ENCODE results near the gene SLC6A16. TPM values are rescaled to one million over a fixed set of nuclear protein-coding genes. Genes with fewer than 3 reads are reported as not detected.
A peak's percentile ranks its signal among the peaks of the same experiment; 100 is the strongest.
"Not testable (repeated sequence)": the region's sequence is repeated elsewhere in the genome, so short reads cannot be mapped to it uniquely, and the experiment has no call there.

Gene SLC6A16
- total RNA-seq: not detected

- Histone ChIP-seq H3K4me3 (ENCODE audit: low read length in 3 of 3) (no peak within 1 kb of the TSS), H3K9ac (ENCODE audit: low read depth in 1 of 3, low read length in 3 of 3) (no peak within 1 kb of the TSS), H3K9me3 (ENCODE audit: control insufficient read depth in 3 of 3, low read length in 3 of 3) (no peaks in the 10 kb centered on the region), H3K4me1 (ENCODE audit: control insufficient read depth in 3 of 3, insufficient read depth in 3 of 3, low read length in 3 of 3) (no peaks in the 10 kb centered on the region), H3K36me3 (ENCODE audit: control insufficient read depth in 3 of 3, insufficient read depth in 3 of 3, low read length in 3 of 3) (no peaks in the 10 kb centered on the region), H3K27me3 (ENCODE audit: control insufficient read depth in 3 of 3, insufficient read depth in 3 of 3, low read length in 3 of 3) (no peaks in the 10 kb centered on the region), H3K27ac (ENCODE audit: low read depth, low read length) (no peak within 1 kb of the TSS)
Measured at GRCh38 chr19:49324801-49325576, at the start of gene SLC6A16. Gene SLC6A16 (minus strand): TSS chr19:49325191. CDS start chr19:49311347, 13,844 bp downstream.

GRCh38 chr19:49373174-49373573, 48.2 kb upstream of the SLC6A16 start:
- not testable (repeated sequence) for H3K9ac ChIP-seq (ENCODE audit: low read depth in 1 of 3, low read length in 3 of 3); H3K27ac ChIP-seq (ENCODE audit: low read depth, low read length); H3K36me3 ChIP-seq (ENCODE audit: control insufficient read depth in 3 of 3, insufficient read depth in 3 of 3, low read length in 3 of 3); H3K4me3 ChIP-seq (ENCODE audit: low read length in 3 of 3); H3K9me3 ChIP-seq (ENCODE audit: control insufficient read depth in 3 of 3, low read length in 3 of 3); H3K4me1 ChIP-seq (ENCODE audit: control insufficient read depth in 3 of 3, insufficient read depth in 3 of 3, low read length in 3 of 3)
- peaks cover 7 to 15% (median 14%) of the 10 kb centered on the region in 3 donors for H3K27me3 ChIP-seq (ENCODE audit: control insufficient read depth in 3 of 3, insufficient read depth in 3 of 3, low read length in 3 of 3)

GRCh38 chr19:49371184-49371583, 46.2 kb upstream of the SLC6A16 start:
- no peak overlapping the region for H3K27ac ChIP-seq (ENCODE audit: low read depth, low read length)
- H3K27me3 ChIP-seq (ENCODE audit: control insufficient read depth in 3 of 3, insufficient read depth in 3 of 3, low read length in 3 of 3): peaks cover 6 to 12% (median 11%) of the 10 kb centered on the region in 3 donors
- H3K36me3 ChIP-seq (ENCODE audit: control insufficient read depth in 3 of 3, insufficient read depth in 3 of 3, low read length in 3 of 3): no peaks in the 10 kb centered on the region
- peaks cover 2 to 5% (median 4%) of the 10 kb centered on the region in 3 donors for H3K9me3 ChIP-seq (ENCODE audit: control insufficient read depth in 3 of 3, low read length in 3 of 3)
- no peak overlapping the region for H3K4me3 ChIP-seq (ENCODE audit: low read length in 3 of 3)
- no peak overlapping the region for H3K9ac ChIP-seq (ENCODE audit: low read depth in 1 of 3, low read length in 3 of 3)
- no peaks in the 10 kb centered on the region for H3K4me1 ChIP-seq (ENCODE audit: control insufficient read depth in 3 of 3, insufficient read depth in 3 of 3, low read length in 3 of 3)

- H3K4me3 ChIP-seq (ENCODE audit: low read length in 3 of 3): no peak overlapping the region
- peaks cover 2 to 5% (median 4%) of the 10 kb centered on the region in 3 donors for H3K9me3 ChIP-seq (ENCODE audit: control insufficient read depth in 3 of 3, low read length in 3 of 3)
Measured at GRCh38 chr19:49368711-49369358, 43.8 kb upstream of the SLC6A16 start.

GRCh38 chr19:49366110-49366509, 41.1 kb upstream of the SLC6A16 start:
- Histone ChIP-seq H3K27ac (ENCODE audit: low read depth, low read length) (no peak overlapping the region), H3K36me3 (ENCODE audit: control insufficient read depth in 3 of 3, insufficient read depth in 3 of 3, low read length in 3 of 3) (no peaks in the 10 kb centered on the region), H3K9me3 (ENCODE audit: control insufficient read depth in 3 of 3, low read length in 3 of 3) (peaks cover 2 to 5% (median 4%) of the 10 kb centered on the region in 3 donors), H3K27me3 (ENCODE audit: control insufficient read depth in 3 of 3, insufficient read depth in 3 of 3, low read length in 3 of 3) (peaks cover 0 to 38% (median 18%) of the 10 kb centered on the region in 3 donors), H3K9ac (ENCODE audit: low read depth in 1 of 3, low read length in 3 of 3) (no peak overlapping the region), H3K4me1 (ENCODE audit: control insufficient read depth in 3 of 3, insufficient read depth in 3 of 3, low read length in 3 of 3) (peaks cover 9 to 13% (median 10%) of the 10 kb centered on the region in 3 donors), H3K4me3 (ENCODE audit: low read length in 3 of 3) (no peak overlapping the region)

More at GRCh38 chr19:49368711-49369358, 43.8 kb upstream of the SLC6A16 start:
- H3K27ac ChIP-seq (ENCODE audit: low read depth, low read length): no peak overlapping the region
- no peaks in the 10 kb centered on the region for H3K36me3 ChIP-seq (ENCODE audit: control insufficient read depth in 3 of 3, insufficient read depth in 3 of 3, low read length in 3 of 3)
- peaks cover 0 to 1% (median 0%) of the 10 kb centered on the region in 3 donors for H3K4me1 ChIP-seq (ENCODE audit: control insufficient read depth in 3 of 3, insufficient read depth in 3 of 3, low read length in 3 of 3)
- peaks cover 0 to 19% (median 1%) of the 10 kb centered on the region in 3 donors for H3K27me3 ChIP-seq (ENCODE audit: control insufficient read depth in 3 of 3, insufficient read depth in 3 of 3, low read length in 3 of 3)
- no peak overlapping the region for H3K9ac ChIP-seq (ENCODE audit: low read depth in 1 of 3, low read length in 3 of 3)

- Histone ChIP-seq H3K4me1 (ENCODE audit: control insufficient read depth in 3 of 3, insufficient read depth in 3 of 3, low read length in 3 of 3) (peaks cover 9 to 18% (median 12%) of the 10 kb centered on the region in 3 donors), H3K36me3 (ENCODE audit: control insufficient read depth in 3 of 3, insufficient read depth in 3 of 3, low read length in 3 of 3) (peaks cover 0 to 2% (median under 1%) of the 10 kb centered on the region in 3 donors), H3K27ac (ENCODE audit: low read depth, low read length) (no peak overlapping the region), H3K9ac (ENCODE audit: low read depth in 1 of 3, low read length in 3 of 3) (no peak overlapping the region), H3K9me3 (ENCODE audit: control insufficient read depth in 3 of 3, low read length in 3 of 3) (no peaks in the 10 kb centered on the region), H3K27me3 (ENCODE audit: control insufficient read depth in 3 of 3, insufficient read depth in 3 of 3, low read length in 3 of 3) (peaks cover 0 to 35% (median 18%) of the 10 kb centered on the region in 3 donors), H3K4me3 (ENCODE audit: low read length in 3 of 3) (peak overlapping the region; percentile 39 to 78 (median 49))
Measured at GRCh38 chr19:49364083-49364737, 39.2 kb upstream of the SLC6A16 start.

GRCh38 chr19:49363268-49364082, 38.5 kb upstream of the SLC6A16 start, which contains the start of gene DKKL1:
Gene DKKL1 (plus strand): TSS chr19:49363877. CDS start chr19:49363999, 122 bp downstream.
- peaks cover 0 to 35% (median 18%) of the 10 kb centered on the region in 3 donors for H3K27me3 ChIP-seq (ENCODE audit: control insufficient read depth in 3 of 3, insufficient read depth in 3 of 3, low read length in 3 of 3)
- peaks cover 9 to 18% (median 12%) of the 10 kb centered on the region in 3 donors for H3K4me1 ChIP-seq (ENCODE audit: control insufficient read depth in 3 of 3, insufficient read depth in 3 of 3, low read length in 3 of 3)
- H3K36me3 ChIP-seq (ENCODE audit: control insufficient read depth in 3 of 3, insufficient read depth in 3 of 3, low read length in 3 of 3): peaks cover 0 to 3% (median 2%) of the 10 kb centered on the region in 3 donors
- H3K4me3 ChIP-seq (ENCODE audit: low read length in 3 of 3): peak within 1 kb of the TSS; percentile 52 to 78 (median 56)
- H3K9ac ChIP-seq (ENCODE audit: low read depth in 1 of 3, low read length in 3 of 3): peak within 1 kb of the TSS; percentile 70 to 80 (median 78)
- peak within 1 kb of the TSS; percentile 91 for H3K27ac ChIP-seq (ENCODE audit: low read depth, low read length)
- H3K9me3 ChIP-seq (ENCODE audit: control insufficient read depth in 3 of 3, low read length in 3 of 3): no peaks in the 10 kb centered on the region

- Histone ChIP-seq H3K9me3 (ENCODE audit: control insufficient read depth in 3 of 3, low read length in 3 of 3) (no peaks in the 10 kb centered on the region), H3K9ac (ENCODE audit: low read depth in 1 of 3, low read length in 3 of 3) (peak overlapping the region; percentile 30 to 80 (median 70)), H3K27me3 (ENCODE audit: control insufficient read depth in 3 of 3, insufficient read depth in 3 of 3, low read length in 3 of 3) (peaks cover 0 to 35% (median 18%) of the 10 kb centered on the region in 3 donors), H3K4me1 (ENCODE audit: control insufficient read depth in 3 of 3, insufficient read depth in 3 of 3, low read length in 3 of 3) (peaks cover 9 to 18% (median 12%) of the 10 kb centered on the region in 3 donors), H3K27ac (ENCODE audit: low read depth, low read length) (peak overlapping the region; percentile 91), H3K36me3 (ENCODE audit: control insufficient read depth in 3 of 3, insufficient read depth in 3 of 3, low read length in 3 of 3) (peaks cover 0 to 4% (median 3%) of the 10 kb centered on the region in 3 donors), H3K4me3 (ENCODE audit: low read length in 3 of 3) (peak overlapping the region; percentile 39 to 78 (median 56))
Measured at GRCh38 chr19:49362929-49363267, 37.9 kb upstream of the SLC6A16 start.
